Activated CD4-positive, alpha-beta T cell treated with anti-CD3 and anti-CD28 coated beads, Interleukin-2, amount 50 U/mL, for 4 hours (primary cell): ENCODE measurements around the gene ADA.
A peak's percentile ranks its signal among the peaks of the same experiment; 100 is the strongest.
"Not testable (repeated sequence)": the region's sequence is repeated elsewhere in the genome, so short reads cannot be mapped to it uniquely, and the experiment has no call there.

ENCODE experiments used
- DNase-seq, 2 experiments: peaks; one replicate each; pipeline ENCODE4 v3.0.0-alpha.2; 2020

The ADA gene

DNA sequence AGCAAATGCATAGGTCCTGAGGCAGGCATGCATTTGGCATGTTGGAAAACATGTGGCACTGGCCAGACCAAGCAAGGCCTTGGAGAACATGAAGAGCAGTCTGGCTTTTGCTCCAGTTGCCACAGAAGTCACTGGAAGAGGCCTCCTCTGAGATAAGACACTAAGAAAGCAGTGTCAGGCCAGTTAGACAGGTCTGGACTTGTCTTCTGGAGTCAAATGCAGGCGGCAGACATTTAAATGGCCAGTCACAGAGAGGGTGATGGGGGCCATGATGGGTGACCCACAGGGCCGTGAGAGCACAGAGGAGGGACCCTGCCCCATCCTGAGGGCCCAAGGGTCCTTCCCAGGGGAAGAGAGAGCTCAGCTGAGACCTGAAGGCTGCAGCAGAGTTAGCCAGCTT is 26.7 kb upstream of the ADA start:
- no peak for DNase-seq

DNA sequence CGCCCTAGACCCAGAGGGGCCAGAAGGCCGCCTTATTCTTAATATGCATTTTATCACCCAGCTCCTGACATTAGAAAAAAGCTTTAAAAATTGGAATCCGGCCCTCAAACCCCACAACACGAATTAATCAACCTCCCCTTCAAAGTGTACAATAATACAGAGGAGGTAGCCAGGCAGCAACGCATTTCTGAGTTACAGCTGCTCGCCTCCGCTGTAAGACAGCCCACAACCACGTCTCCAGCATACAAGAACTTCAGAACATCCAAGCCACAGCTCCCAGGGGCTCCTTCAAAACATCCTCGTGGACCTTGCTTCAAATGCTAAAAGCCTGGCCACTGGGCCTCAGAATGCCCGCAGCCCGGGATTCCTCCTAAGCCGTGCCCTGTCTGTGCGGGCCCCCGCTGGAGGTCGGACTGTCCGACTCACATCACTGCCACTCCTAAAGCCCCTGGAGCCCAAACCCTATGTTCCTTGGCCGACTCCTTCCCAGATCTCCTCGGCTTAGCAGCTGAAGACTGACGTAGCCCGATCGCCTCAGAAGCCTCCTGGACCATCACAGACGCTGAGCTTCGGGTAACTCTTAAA is 20.9 kb upstream of the ADA start:
- not testable (repeated sequence) for DNase-seq

DNA sequence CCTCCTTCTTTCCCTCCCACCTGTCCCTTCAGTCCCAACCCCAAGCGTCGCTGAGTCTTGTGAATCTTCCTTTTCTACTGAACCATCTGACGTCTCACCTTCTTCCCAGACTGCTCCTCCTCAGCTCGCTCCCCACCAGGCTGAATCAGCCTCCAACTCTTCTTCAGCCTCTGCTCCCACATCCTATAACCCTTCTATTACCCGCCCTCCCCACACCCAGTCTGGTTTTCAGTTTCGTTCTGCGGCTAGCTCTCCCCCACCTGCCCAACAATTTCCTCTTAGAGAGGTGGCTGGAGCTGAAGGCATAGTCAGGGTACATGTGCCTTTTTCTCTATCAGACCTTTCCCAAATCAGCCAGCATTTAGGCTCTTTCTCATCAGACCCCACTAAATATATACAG is 20.0 kb upstream of the ADA start:
- DNase-seq = peak; percentile 68 to 72

DNA sequence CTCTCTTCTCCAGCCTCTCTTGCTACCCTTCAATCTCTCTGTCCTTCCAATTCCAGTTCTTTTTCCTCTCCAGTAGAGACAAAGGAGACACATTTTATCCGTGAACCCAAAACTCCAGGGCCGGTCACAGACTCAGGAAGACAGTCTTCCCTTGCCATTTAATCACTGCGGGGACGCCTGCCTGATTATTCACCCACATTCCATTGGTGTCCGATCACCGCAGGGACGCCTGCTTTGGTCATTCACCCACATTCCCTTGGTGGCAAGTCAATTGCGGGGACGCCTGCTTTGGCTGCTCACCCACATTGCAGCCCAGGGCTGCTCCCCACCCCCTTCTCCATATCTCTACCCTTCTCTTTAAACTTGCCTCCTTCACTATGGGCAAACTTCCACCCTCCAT is 19.4 kb upstream of the ADA start:
- DNase-seq = not testable (repeated sequence)

DNA sequence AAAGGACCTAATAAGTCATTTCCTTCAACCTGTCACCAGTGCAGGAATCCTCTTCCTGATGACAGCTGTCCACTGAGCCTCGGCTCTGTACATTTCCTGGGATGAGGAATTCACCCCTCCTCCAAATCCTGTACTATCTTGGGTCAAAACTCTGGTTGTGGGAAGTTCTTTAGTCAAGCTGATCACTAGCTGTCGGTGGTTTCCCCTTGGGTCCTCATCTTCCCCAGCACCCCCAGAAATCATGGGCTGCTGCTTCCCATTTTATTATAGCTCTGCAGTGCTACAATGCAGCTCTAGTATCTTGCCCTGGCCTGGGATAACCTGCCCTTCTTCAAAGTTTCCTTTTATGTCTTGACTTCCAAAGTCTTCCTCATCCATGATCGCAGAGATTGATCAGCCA is 14.6 kb upstream of the ADA start:
- no peak for DNase-seq

DNA sequence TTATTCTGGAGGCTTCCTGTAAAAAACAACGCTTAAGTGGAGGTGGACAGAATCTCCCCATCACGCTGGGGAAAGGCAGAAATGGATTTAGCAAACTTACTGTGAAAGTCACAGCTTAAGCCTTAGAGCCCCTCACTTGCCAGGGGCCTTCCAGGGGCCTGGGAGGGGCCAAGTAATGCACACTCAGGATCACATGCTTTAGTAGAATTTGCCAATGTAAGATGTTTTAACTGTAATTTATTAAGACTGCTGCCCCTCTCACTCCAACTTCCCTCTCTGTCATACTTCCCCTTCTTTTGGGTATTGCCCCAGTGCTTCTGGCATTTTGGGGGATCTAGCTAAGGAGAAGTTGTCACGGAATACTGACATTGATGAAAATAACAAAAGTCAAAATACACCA is 12.6 kb upstream of the ADA start:
- no peak for DNase-seq

DNA sequence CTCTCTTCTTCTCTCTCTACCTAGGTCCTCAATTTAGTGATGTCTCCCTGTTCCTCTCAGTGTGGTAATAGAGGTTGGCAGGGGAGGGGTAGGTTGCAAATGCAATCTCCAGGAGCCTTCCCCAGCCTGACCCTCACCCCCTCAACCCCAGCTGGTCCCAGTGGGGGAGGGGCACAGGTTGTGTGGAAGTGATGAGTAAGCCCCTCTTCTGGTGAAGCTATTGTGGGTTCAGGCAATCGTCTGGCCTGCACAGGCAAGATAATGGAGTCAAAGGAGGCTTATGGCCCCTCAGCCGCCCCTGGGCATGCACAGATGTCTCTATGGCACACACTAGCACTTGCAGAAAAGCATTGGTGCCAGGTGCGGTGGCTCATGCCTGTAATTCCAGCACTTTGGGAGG is 10.8 kb upstream of the ADA start:
- DNase-seq = no peak

DNA sequence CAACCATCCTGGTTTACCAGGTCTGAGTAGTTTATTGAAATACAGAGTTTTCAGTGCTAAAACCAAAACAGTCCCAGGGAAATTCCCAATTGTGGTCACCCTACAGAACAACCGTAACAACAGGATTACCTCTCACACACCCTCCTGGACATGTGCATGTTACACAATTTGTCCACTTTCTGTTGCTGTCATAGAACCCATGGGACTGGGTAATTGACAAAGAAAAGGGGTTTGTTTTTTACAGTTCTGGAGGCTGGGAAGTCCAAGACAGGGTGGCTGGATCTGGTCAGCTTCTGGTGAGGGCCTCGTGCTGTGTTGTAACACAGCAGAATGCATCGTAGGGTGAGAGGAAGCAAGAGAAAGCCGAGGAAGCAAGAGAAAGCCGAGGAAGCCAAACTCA is 9.1 kb upstream of the ADA start:
- DNase-seq = no peak

DNA sequence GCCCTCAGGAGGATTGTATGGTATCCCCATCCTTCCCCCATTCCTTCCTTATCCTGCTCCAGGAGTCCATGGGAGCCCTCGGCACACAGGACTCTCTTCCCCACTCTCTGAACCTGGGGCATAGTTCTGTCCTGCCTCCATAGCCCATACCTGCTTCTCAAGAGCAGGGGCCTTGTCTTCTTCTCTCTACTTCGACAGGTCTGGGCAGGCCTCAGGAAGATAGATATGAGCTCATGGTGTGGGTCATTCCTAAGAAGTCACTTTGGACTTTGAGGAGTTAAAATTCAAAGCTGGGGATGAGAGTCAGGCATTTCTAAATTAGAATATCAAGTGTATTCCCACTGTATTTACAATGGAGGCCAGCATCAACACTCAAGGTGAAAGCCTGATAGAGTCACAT is 8.4 kb upstream of the ADA start:
- DNase-seq = no peak

DNA sequence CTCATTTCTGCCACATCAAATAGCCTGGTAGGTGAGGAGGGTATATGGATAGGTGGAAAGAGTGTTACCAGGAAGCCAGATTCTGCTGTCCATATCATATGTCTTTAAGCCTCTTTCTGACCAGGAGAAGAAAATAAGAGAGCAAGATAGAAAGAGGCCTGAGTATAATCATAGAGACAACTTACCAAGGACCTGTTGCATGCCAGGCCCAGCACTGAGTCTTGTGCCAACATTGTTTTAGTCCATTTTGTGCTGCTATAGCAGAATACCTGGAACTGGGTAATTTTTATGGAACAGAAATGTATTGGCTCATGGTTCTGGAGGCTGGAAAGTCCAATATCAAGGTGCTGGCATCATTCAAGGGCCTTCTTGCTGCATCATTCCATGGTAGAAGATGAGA is 7.3 kb upstream of the ADA start:
- DNase-seq = no peak

DNA sequence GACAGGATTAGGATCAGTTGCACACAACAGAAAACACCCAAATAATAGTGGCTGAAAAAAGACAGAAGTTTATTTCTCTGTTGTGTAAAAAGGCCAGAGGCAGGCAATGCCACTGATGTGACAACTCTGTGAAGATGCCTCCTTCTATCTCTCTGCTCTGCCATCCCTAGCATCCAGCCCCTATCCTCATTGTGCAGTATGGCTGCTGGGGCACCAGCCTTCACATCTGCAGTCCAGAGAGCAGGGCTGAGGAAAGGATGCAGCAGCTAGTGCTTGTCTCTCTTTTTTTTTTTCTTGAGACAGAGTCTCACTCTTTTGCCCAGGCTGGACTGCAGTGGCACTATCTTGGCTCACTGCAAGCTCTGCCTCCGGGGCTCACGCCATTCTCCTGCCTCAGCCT is 6.4 kb upstream of the ADA start:
- DNase-seq = no peak

DNA sequence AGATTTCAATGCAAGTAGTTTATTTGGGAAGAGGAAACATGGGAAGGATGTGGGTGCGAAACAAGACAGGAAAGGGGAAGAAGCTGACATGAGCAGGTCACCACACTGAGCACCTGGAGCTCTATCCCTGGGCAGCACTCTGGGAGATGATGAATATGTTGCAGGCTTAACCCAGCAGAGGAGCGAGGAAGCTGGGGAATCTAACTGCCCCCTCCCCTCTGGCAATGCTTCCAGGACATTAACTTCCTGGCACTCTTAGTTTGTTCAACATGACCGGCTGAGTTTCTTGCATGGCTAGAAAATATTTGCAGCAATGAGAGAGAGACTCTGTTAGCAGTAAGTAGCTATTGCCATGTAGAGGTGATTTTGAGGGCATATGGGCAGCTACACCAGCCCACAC is 4.9 kb upstream of the ADA start:
- DNase-seq = no peak

DNA sequence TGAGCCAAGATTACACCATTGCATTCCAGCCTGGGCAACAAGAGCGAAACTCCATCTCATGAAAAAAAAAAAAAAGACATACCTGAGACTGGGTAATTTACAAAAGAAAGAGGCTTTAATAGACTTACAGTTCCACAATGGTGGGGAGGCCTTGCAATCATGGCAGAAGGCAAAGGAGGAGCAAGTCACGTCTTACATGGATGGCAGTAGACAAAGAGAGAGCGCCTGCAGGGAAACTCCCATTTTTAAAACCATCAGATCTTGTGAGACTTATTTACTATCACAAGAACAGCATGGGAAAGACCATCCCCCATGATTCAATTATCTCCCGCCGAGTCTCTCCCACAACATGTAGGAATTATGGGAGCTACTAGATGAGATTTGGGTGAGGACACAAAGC is 2.7 kb upstream of the ADA start:
- not testable (repeated sequence) for DNase-seq

DNA sequence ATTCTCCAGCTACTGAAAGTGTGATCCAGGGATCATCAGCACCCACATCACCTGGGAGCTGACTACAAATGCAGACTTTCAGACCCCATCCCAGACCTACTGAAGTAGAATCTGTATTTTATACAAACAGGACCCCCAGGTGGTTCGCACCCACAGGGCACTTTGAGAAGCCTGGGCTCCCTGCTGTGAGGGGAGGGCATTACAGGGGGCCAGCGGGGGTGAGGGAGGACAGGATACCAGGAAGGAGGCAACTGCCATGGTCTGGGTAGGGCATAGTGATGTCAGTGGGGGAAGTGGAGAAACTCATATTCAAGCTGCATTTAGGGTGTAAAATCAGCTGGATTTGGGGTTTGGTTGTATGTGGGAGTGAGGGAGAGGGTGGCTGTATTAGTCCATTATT is 2.0 kb upstream of the ADA start:
- no peak for DNase-seq

DNA sequence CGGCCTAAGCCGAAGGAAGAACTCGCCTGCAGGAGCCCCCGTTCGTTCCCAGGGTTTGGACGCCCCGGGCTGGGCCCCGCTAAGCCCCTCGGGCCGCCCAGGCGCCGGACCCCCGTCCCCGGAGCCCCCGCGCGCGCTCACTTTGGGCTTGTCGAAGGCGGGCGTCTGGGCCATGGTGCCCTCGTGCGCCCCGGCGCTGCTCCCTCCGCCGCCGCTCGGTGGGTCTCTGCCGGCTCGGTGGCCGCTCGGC is 140 bp downstream of the ADA start:
- DNase-seq = no peak

DNA sequence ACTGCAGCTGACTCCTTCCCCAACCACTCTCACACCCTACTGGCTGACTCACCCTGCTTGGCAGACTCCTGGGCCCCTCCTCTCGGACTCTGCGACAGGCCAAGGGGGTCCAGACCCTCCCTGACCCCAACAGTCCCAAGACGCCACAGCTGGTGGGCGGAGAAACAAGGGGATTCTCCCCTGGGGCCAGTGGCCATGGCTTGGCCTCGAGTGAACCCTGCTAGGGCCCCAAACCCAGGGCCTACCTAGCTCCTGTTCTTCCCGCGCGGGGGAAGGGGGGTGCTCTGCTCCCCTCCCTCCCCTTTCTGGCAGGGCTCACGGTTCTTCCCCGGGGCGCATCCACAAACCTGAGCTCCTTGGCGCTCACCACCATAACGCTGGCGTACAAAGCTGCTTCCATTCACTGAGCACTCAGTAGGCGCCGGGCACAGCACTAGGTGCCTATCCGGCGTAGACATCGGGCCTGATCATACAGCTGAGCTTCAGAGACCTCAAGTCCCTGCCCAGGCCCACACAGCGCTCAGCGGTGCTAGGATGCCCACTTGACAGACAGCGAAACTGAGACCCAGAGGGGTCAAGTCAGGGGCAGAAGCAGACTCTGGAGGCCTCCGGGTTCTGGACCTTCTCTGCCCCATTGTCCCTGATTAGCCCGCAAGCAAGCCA is 597 bp downstream of the ADA start:
- peak; percentile 30 to 32 for DNase-seq

DNA sequence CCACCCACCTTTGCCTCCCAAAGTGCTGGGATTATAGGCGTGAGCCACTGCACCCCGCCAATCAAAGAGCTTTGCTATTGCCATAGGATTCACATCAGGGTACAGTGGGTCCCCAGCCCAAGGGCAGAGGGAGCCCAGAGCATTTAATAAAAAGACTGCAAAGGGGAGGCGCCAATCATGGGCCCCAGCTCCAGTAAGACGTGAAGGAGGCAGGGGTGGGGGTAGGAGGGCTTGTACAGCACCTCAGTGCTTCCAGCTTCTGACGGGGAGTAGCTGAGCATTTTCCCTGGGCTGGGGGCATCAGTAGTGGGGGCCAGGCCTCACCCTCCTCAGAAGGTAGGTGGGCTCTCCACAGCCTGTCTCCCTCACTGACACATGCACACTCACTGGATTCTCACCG is 1.5 kb downstream of the ADA start:
- no peak for DNase-seq

DNA sequence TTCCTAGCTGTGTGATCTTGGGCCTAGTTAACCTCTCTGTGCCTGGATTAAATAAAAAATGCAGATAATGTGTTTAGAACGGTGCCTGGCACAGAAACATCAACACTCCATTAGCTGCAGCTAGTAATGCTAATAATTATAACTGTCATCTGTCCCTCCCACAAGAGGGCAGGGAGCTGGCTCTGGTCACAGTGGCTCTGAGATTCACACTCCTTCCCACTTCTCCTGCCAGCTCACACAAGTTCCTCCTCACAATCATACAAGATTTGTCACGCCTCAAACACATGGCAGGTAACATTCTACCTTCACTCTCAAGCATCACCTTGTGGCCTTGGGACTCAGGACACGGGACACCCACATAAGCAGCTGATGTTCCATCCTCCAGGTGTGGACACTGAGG is 2.4 kb downstream of the ADA start:
- DNase-seq = no peak

DNA sequence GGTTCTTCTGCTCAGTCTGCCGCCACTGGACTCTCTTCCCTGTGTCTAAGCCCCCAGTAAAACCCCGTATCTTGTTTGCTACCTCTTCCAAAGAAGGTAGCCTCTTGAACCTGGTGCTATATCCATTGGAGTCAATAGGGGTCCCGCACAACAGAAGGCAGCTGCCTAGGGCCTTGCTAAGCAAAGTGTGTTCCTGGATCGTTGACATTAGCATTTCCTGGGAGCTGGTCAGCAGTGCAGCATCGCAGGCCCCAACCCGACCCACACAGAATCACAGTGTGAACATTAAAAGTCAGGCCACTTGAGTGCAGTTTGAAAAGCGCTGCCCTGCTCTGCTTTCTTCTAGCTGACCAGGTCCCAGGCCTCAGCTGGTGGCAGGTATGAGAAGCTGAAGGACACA is 2.9 kb downstream of the ADA start:
- DNase-seq = no peak

DNA sequence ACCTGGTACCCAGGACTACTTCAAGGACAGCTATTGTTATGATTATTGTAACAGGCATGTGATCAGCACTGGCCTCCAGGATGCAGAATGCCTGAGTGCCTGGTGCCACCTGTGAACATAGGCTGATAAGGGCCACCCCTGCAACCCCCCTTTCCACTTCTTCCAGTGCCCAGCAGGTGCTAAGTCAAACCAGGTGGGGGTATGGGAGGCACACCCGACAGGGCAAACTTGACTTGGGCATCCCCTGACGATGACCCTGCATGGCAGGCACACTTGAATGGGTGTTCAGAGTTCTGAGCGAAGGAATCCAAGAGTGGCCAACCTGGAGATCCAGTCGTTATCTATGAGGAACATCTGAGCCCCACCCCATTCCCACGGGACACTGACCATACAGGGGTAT is 3.4 kb downstream of the ADA start:
- DNase-seq = no peak

DNA sequence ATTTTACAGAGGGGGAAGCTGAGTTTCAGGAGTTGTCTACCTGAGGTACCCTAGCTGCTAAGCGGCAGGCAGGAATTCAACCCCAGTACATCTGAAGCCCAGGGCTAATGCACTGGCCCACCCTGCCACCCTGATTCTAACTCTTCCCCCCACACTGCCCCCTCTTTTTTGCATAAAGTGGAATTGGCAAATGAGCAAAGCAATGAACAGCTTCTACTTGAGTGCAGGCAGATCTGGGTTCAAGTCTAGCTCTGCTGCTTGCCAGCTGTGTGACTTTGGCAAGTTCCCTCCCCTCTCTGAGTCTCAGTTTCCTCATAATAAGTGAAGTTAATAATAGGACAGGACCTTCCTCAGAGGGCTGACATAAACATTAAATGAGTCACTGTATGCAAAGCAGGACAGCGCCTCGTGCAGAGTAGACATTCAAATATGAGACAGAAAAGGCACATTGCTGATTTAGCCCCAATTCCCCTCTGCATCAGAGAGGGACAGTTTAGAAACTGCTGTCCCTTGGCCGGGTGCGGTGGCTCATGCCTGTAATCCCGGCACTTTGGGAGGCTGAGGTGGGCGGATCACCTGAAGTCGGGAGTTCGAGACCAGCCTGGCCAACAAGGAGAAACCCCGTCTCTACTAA is 4.7 kb downstream of the ADA start:
- no peak for DNase-seq

DNA sequence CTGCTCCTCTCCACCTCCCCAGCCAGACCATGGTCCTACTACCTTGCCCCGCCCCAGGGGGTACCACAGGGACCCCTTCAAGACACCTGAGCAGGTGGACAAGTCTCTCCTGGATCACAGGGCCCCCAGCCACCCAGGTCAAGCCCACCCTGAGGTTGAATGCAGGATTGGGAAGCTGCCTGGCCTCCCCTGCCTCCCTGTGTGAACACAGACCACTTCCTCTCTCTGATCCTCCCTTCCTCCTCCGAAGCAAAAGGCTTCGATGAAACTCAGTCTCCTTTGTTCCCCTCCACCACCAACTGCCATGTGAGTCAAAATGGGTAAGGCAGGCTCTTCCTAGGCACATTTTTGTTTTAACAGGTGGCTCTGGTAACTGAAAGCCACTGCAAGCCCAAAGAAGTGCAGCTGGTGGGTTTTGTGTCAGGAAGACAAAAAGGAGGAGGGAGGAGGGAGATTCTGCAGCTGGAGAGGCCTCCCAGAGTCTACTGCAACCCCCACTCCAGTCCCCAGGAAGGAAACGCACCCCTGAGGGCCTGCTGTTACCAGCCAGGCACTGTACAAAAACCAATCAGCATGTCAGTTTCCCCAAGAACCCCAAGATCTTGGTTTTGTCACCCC is 5.4 kb downstream of the ADA start:
- no peak for DNase-seq

DNA sequence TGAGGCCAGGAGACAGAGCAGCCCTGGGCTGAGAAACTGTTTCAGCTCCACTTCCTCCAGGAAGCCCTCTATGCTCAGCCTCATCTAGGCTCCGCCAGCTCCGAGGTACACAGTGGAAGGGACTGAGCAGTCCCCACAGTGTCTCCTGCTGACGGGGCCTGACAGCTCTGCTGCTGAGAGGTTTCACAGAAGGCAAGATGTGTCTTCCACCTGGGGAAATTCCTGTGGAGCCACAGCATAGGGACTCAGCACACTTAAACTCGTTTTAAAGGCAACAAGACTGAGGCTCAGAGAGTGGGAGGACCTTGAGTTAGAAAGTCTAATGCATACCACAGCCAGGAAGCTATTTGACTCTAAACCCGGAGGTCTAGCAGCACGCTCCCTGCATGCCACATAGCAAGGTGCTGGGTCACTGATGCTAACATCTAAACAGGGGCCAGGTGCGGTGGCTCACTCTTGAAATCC is 6.8 kb downstream of the ADA start:
- peak; percentile 22 to 33 for DNase-seq

DNA sequence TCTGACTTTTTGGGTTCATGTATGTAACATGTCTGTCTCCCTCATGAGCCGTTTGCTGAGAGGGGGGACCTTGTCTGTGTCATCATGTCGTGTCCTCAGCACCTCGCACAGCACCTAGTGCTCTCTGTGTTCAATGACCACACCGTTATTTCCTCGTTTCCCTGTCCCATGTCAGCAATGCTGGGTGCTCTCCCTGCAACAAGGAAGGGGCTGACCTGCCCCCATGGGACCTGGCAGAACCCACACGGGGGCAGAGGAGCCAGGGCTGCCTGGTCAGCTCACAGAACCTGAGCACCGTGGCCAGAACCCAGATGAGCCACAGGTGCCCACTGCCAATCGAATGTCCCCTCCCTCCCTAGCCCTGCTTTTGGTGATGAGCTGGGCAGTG is 7.3 kb downstream of the ADA start:
- no peak for DNase-seq
